Mesothelial cell of epicardium (in vitro differentiated cells): ENCODE measurements around the gene SOBP. TPM values are rescaled to one million over a fixed set of nuclear protein-coding genes. Genes with fewer than 3 reads are reported as not detected.
"Not testable (repeated sequence)": the region's sequence is repeated elsewhere in the genome, so short reads cannot be mapped to it uniquely, and the experiment has no call there.

ENCODE experiments used
- DNase-seq, 2 experiments: peaks; one replicate each; pipeline ENCODE4 v3.0.0; 2021; ENCODE audit warnings: low spot score in 2 of 2; ENCODE audit not compliant: unreplicated experiment in 2 of 2
- H3K27ac Mint-ChIP-seq: 2 replicates; pipeline ENCODE4 v1.8.0; 2021; ENCODE audit warnings: mixed read lengths
- H3K27me3 Mint-ChIP-seq: 2 replicates; pipeline ENCODE4 v1.8.0; 2021; ENCODE audit warnings: low read depth, mixed read lengths
- H3K36me3 Mint-ChIP-seq: 2 replicates; pipeline ENCODE4 v1.8.0; 2021; ENCODE audit warnings: mixed read lengths
- H3K4me1 Mint-ChIP-seq: 2 replicates; pipeline ENCODE4 v1.8.0; 2021; ENCODE audit warnings: mixed read lengths
- H3K4me3 Mint-ChIP-seq: 2 replicates; pipeline ENCODE4 v1.8.0; 2021; ENCODE audit warnings: mild to moderate bottlenecking, moderate library complexity, mixed read lengths
- H3K9me3 Mint-ChIP-seq: 2 replicates; pipeline ENCODE4 v1.8.0; 2021; ENCODE audit warnings: mixed read lengths
- total RNA-seq: library from RNA; stranded (reverse); gene quantifications from 3 replicates; pipeline ENCODE4 v1.2.1, GENCODE V29; 2021
- TF ChIP-seq, protein P1 (sequence below): fragments of 200-600 bp; sonication (generic); IDR thresholded peaks from one replicate; pipeline ENCODE4 v1.5.0; 2021; ENCODE audit warnings: antibody characterized with exemption; ENCODE audit not compliant: unreplicated experiment

Gene SOBP
- total RNA-seq, 1 donor from 2014 or later = 7.6 TPM

DNA sequence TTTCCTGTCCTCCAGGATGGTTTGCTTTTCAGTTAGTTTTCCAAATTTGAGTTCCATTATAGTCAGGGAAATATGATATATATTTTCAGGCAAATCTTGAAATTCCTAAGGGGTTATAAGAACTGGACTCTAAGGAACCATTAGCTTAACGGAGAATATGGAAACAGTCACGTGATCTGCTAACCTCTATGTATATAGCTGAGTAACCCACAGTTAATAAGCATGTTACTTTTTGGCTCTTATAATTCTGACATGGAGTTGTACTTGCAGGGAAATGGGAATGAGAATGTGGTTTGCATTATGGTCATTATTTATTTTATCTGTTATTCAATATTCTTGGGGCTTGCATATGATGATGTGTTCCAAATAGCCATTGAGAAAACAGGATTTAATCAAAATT lies 23.3 kb downstream of the SOBP start:
- H3K27ac Mint-ChIP-seq = no peak overlapping the region
- no peaks in the 10 kb centered on the region for H3K27me3 Mint-ChIP-seq
- peaks cover 14% of the 10 kb centered on the region for H3K4me1 Mint-ChIP-seq
- peaks cover 20% of the 10 kb centered on the region for H3K36me3 Mint-ChIP-seq
- H3K9me3 Mint-ChIP-seq = peaks cover 32% of the 10 kb centered on the region
- H3K4me3 Mint-ChIP-seq = no peak overlapping the region
- no peak for DNase-seq
- TF ChIP-seq, protein P1, sequence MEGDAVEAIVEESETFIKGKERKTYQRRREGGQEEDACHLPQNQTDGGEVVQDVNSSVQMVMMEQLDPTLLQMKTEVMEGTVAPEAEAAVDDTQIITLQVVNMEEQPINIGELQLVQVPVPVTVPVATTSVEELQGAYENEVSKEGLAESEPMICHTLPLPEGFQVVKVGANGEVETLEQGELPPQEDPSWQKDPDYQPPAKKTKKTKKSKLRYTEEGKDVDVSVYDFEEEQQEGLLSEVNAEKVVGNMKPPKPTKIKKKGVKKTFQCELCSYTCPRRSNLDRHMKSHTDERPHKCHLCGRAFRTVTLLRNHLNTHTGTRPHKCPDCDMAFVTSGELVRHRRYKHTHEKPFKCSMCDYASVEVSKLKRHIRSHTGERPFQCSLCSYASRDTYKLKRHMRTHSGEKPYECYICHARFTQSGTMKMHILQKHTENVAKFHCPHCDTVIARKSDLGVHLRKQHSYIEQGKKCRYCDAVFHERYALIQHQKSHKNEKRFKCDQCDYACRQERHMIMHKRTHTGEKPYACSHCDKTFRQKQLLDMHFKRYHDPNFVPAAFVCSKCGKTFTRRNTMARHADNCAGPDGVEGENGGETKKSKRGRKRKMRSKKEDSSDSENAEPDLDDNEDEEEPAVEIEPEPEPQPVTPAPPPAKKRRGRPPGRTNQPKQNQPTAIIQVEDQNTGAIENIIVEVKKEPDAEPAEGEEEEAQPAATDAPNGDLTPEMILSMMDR = no peak

DNA sequence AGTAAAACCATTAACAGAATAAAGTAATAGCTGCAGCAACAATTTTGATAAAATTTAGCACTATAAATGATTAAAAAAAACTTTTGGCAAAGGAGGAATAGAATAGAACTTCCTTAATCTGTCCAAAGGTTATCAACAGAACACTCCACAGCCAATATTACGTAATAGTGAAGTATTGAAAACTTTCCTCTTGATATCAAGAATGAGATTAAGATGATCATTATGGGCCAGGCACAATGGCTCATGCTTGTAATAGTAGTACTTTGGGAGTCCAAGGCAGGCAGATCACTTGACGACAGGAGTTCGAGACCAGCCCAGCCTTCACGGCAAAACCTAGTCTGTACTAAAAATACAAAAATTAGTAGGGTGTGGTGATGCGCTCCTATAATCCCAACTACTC lies 26.0 kb downstream of the SOBP start:
- TF ChIP-seq, protein P1 = no peak

DNA sequence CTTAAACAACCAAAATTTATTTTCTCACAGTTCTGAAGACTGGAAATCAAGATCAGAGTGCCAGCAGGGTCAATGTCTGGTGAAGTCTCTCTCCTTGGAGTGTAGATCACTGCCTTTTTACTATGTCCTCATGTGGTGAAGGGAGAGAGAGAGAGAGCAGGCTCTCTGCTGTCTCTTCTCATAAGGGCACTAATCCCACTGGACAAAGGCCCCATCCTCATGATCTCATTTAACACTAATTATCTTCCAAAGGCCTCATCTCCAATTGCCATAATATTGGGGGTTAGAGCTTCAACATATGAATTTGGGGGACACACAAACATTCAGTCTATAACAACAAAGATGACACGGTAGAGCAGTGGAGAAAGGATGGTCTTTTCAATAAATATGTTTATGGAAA lies 27.4 kb downstream of the SOBP start:
- H3K4me3 Mint-ChIP-seq = no peak overlapping the region
- DNase-seq = no peak
- H3K27me3 Mint-ChIP-seq = no peaks in the 10 kb centered on the region
- H3K4me1 Mint-ChIP-seq = no peaks in the 10 kb centered on the region
- peaks cover 22% of the 10 kb centered on the region for H3K36me3 Mint-ChIP-seq
- H3K27ac Mint-ChIP-seq = no peak overlapping the region
- H3K9me3 Mint-ChIP-seq = peaks cover 32% of the 10 kb centered on the region
- TF ChIP-seq, protein P1 = no peak

More for the DNA sequence above, 26.0 kb downstream of the SOBP start:
- DNase-seq = no peak
- Mint-ChIP-seq H3K4me3 (no peak overlapping the region), H3K4me1 (no peaks in the 10 kb centered on the region), H3K9me3 (peaks cover 32% of the 10 kb centered on the region), H3K27me3 (no peaks in the 10 kb centered on the region), H3K36me3 (peaks cover 20% of the 10 kb centered on the region), H3K27ac (no peak overlapping the region)

DNA sequence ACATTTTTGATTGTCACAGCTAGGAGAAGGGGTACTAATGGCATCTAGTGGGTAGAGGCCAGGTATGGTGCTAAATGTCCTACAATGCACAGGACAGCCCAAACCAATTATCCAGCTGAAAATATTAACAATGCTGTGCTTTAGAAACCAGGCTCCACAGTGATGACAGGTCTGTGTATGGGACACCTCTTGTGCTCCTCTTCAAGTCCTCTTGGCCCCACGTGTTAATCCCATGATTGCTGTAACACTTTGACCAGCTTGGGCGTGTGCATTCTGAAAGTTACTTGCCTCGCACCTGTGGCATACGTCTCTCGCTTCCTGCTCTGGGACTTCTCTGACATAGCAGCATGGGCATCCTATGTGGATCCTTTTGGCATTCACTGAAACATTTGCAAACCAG lies 29.3 kb downstream of the SOBP start:
- not testable (repeated sequence) for H3K27ac Mint-ChIP-seq, H3K4me3 Mint-ChIP-seq, H3K4me1 Mint-ChIP-seq, DNase-seq, H3K27me3 Mint-ChIP-seq
- Mint-ChIP-seq H3K36me3 (peaks cover 17% of the 10 kb centered on the region), H3K9me3 (peaks cover 28% of the 10 kb centered on the region)

DNA sequence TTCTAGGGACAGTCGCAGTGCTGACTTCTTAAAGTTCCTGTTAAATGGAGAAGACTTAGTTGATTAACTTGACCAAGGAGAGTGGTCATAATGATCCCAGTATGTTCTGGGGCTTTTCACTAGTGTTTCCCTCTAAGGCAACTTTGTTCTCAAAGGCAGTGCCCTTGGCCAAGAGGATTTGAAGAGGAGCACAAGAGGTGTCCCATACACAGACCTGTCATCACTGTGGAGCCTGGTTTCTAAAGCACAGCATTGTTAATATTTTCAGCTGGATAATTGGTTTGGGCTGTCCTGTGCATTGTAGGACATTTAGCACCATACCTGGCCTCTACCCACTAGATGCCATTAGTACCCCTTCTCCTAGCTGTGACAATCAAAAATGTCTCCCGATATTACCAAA lies 30.8 kb downstream of the SOBP start:
- Mint-ChIP-seq H3K36me3 (peaks cover 13% of the 10 kb centered on the region), H3K9me3 (peaks cover 18% of the 10 kb centered on the region)
- not testable (repeated sequence) for H3K4me3 Mint-ChIP-seq, H3K4me1 Mint-ChIP-seq, DNase-seq, H3K27ac Mint-ChIP-seq, H3K27me3 Mint-ChIP-seq

DNA sequence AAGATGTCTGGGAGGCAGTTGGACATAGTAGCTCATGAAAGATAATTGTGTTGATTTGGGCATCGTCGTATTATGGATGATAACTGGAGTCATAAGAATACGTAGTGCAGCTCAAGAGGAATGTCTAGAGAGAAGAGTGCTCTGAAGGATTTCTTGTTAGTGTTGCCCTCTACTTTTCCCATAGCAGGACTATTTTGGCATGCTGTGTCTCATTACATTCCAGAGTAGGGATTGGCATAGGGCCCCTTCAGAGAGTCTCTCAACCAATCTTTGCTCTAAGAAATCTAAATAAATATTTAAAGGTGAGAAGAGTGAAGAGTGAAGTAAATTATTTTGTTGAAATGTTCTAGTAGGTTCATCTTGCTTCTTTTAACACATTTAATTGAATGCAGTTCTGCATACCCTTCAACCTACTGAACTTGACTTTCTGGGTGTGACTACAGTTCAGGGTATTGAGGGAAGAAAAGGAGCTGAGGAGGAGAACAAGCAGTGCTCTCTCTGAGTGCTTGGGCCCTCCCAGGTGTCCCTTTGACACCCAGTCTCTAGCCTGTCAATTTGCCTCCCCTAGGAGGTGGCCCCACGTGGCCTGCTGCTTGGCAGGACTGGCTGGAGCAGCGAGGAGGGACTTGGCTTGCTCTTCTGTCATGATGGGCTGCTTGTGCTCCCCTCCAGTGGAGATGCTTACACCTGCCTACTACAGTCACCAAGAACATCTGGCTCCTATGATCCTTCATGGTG lies 33.3 kb downstream of the SOBP start:
- H3K4me1 Mint-ChIP-seq = no peaks in the 10 kb centered on the region
- DNase-seq = no peak
- TF ChIP-seq, protein P1 = no peak
- no peak overlapping the region for H3K4me3 Mint-ChIP-seq
- no peaks in the 10 kb centered on the region for H3K9me3 Mint-ChIP-seq
- peaks cover 4% of the 10 kb centered on the region for H3K36me3 Mint-ChIP-seq
- H3K27me3 Mint-ChIP-seq = no peaks in the 10 kb centered on the region
- H3K27ac Mint-ChIP-seq = no peak overlapping the region

DNA sequence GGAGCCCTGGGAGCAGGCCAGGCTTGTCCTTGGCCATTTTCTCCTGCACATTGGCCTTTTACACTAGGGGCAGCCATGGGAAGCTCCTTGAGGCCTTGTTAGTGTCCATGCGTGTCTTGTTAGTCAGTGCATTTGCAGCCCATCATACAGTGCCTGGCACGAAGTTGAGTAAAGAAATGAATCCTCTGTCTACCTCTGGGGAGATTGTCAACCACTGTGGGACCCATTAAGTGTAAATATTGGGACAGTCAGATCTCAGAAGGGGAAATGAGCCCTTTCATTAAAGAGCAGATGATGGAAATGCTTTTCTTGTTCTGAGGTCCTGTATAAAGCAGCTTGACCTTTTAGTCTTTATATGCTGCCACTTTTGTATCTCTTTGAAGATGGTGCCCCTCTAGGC lies 33.9 kb downstream of the SOBP start:
- no peak overlapping the region for H3K27ac Mint-ChIP-seq
- peaks cover 4% of the 10 kb centered on the region for H3K36me3 Mint-ChIP-seq

More for the DNA sequence above, 33.9 kb downstream of the SOBP start:
- H3K4me1 Mint-ChIP-seq = no peaks in the 10 kb centered on the region
- no peaks in the 10 kb centered on the region for H3K9me3 Mint-ChIP-seq
- TF ChIP-seq, protein P1 = no peak
- no peak for DNase-seq
- H3K27me3 Mint-ChIP-seq = no peaks in the 10 kb centered on the region
- no peak overlapping the region for H3K4me3 Mint-ChIP-seq
